HEK293T (cell line): ENCODE results near the gene ADGRL3.

Experiments
- ELF4 ChIP-seq: fragments of 450-650 bp; IDR thresholded peaks from 2 replicates; pipeline ENCODE4 v1.6.1; 2017; ENCODE audit warnings: antibody characterized with exemption
- FOXA1 ChIP-seq: fragments of 450-650 bp; IDR thresholded peaks from 2 replicates; pipeline ENCODE4 v1.6.1; 2016; ENCODE audit warnings: mild to moderate bottlenecking
- HDGF ChIP-seq: fragments of 450-650 bp; IDR thresholded peaks from 2 replicates; pipeline ENCODE4 v1.6.1; 2017; ENCODE audit warnings: antibody characterized with exemption, borderline replicate concordance
- SP1 ChIP-seq: fragments of 450-650 bp; IDR thresholded peaks from 2 replicates; pipeline ENCODE4 v1.6.1; 2017
- SUZ12 ChIP-seq: fragments of 450-650 bp; IDR thresholded peaks from 2 replicates; pipeline ENCODE4 v1.6.1; 2016; ENCODE audit warnings: mild to moderate bottlenecking

- TF ChIP-seq ELF4 (no peak), HDGF (no peak), SP1 (no peak), SUZ12 (no peak), FOXA1 (no peak)
These were observed 856.9 kb downstream of the ADGRL3 start for GRCh38 chr4:62057031-62057430.
